ENCODE measurements around the gene MTMR10. TPM values are rescaled to one million over a fixed set of nuclear protein-coding genes. Genes with fewer than 3 reads are reported as not detected.

MTMR10 gene
- total and polyA plus RNA-seq, 2 of the 4 experiments (the other 2 are of a cell fraction): 11.2 to 13.8 TPM

DNA sequence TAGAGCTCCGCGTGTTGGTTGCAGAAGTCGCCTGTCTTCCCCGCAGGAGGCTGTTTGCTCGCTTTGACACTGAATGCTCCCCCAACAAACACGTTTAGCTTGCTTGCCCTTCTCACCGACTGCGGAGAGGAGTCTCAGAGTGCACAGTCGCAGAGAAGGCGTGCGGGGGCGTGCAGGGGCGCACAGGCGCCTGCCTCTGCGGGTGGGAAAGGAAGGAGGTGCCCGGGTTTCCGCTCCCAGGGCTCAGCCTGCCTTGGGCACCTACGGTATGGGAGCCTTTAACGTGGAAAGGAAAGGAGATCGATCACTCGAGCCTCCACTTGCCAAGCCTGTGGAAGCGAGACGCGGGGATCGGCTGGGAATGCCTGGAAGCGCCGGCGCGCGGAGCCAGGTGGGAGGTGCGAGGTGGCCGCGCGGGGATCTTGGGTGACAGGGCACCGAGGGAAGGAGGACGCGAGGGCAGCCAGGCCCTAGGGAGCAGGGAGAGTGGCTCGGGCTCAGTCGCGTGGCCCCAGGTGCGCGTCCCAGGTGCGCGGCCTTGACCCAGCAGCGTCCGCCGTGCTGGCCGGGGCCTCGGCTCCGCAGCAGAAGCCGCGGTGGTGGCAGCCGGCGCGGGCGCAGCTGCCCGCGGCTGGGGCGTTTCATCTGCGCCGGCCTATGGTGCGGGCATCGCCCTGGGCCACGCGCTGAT is 87.8 kb downstream of the MTMR10 start, which contains the start of gene FAN1:
TSS of gene FAN1 (plus strand) at position 419 of the 691 bp plus-strand sequence. CDS start 749 bp downstream, outside the sequence.
- ATAC-seq (ENCODE audit: low read depth): peak; percentile 99
- Histone ChIP-seq H4K5ac (ENCODE audit: low read depth, low read length) (peak within 1 kb of the TSS; percentile 45), H3K23ac (ENCODE audit: low read depth, low read length) (peak within 1 kb of the TSS; percentile 79), H3K9me3 (ENCODE audit: control insufficient read depth, insufficient read depth, low read length) (no peaks in the 10 kb centered on the region), H2AK9ac (replicated peaks; ENCODE audit: low read depth, low read length, poor library complexity) (peak within 1 kb of the TSS; percentile 12), H2AK5ac (ENCODE audit: low read depth, low read length) (0 out of 2 replicates have a peak within 1 kb of the TSS, but pooled peaks have one; percentile 48), H3K4me2 (ENCODE audit: low read depth, low read length) (peak within 1 kb of the TSS; percentile 99), H2BK15ac (ENCODE audit: low read depth, low read length) (0 out of 3 replicates have a peak within 1 kb of the TSS, but pooled peaks have one; percentile 29), H3K14ac (replicated peaks; ENCODE audit: low read depth, low read length) (peak within 1 kb of the TSS; percentile 79), H3K27me3 (ENCODE audit: control insufficient read depth, insufficient read depth, low read length) (no peaks in the 10 kb centered on the region), H3K9ac (ENCODE audit: low read depth, low read length) (peak within 1 kb of the TSS; percentile 89), H2BK5ac (ENCODE audit: low read depth, low read length, poor library complexity, severe bottlenecking) (peak within 1 kb of the TSS; percentile 43), H4K91ac (ENCODE audit: insufficient read depth, low read depth, low read length) (peak within 1 kb of the TSS; percentile 61), H2BK20ac (ENCODE audit: low read depth, low read length) (no peak within 1 kb of the TSS), H3K36me3 (ENCODE audit: control insufficient read depth, insufficient read depth, low read length) (peaks cover 1% of the 10 kb centered on the region; the same call in 1 of the 2 replicates), H3K4me1 (ENCODE audit: control insufficient read depth, insufficient read depth, low read length) (no peaks in the 10 kb centered on the region), H3K9me1 (ENCODE audit: insufficient read depth, low read length) (no peaks in the 10 kb centered on the region), H4K8ac (ENCODE audit: low read depth in 2 of 2, low read length in 2 of 2) (peak within 1 kb of the TSS; percentile 77 to 81), H2AFZ (replicated peaks; ENCODE audit: low read length, poor library complexity) (peak within 1 kb of the TSS; percentile 99), H3K18ac (ENCODE audit: low read depth, low read length) (no peak within 1 kb of the TSS), H2BK120ac (ENCODE audit: low read depth, low read length) (peak within 1 kb of the TSS; percentile 61; the same call in 1 of the 2 replicates), H3K4ac (ENCODE audit: low read depth, low read length) (peak within 1 kb of the TSS; percentile 73), H3K79me1 (ENCODE audit: low read depth in 1 of 2, low read length in 2 of 2) (0 out of 4 replicates have a peak, but pooled peaks cover 0 to 4% of the 10 kb centered on the region in 2 experiments), H4K20me1 (ENCODE audit: insufficient read depth, low read length) (no peaks in the 10 kb centered on the region), H3K27ac (ENCODE audit: insufficient read depth, low read length) (peak within 1 kb of the TSS; percentile 54), H3K4me3 (ENCODE audit: insufficient read depth, low read depth, low read length) (peak within 1 kb of the TSS; percentile 69), H3K56ac (ENCODE audit: extremely low read depth, insufficient read depth, low read length) (peak within 1 kb of the TSS; percentile 68)
- dilution Hi-C loops (cut with HindIII; ENCODE audit: low sequenced_read_pairs, unreplicated experiment): no loop called here
- DNase-seq: peak; percentile 84
- peak; percentile 70; the same call in 1 of the 2 replicates for TF ChIP-seq MAZ (IDR thresholded peaks at IDR 0.05; ENCODE audit: borderline replicate concordance, low read depth, low read length)
- no peak for TF ChIP-seq MAFK (IDR thresholded peaks at IDR 0.05; ENCODE audit: low read depth, low read length)
- TF ChIP-seq MXI1 (IDR thresholded peaks at IDR 0.05; ENCODE audit: borderline replicate concordance, low read depth, low read length): peak; percentile 64; the same call in 1 of the 2 replicates
- BruUV-seq (replicated peaks): no TSS peak
- in situ Hi-C loops (cut with MboI; ENCODE audit: low sequenced_read_pairs): loop anchor here (10.0 kb wide), 1 partner anchor 221 kb away; no protein-coding TSS in a partner anchor
- intact Hi-C loops (cut with micrococcal nuclease): loop anchor here (2.0 to 10.0 kb wide), 3 partner anchors 225 to 581 kb away; partner anchors contain the start of gene KLF13
- POLR2A ChIA-PET (ENCODE audit: unreplicated experiment): no interaction called here
- CTCF ChIA-PET: interaction anchor here (0.6 to 1.6 kb wide), 2 partner anchors 15 to 44 kb away, joined by 3 to 4 read pairs; no protein-coding TSS in a partner anchor
- 1% methylated on average over 17 of the region's 65 CpGs; no CpG with 5 or more reads in 1 of the 2 experiments for WGBS, 2 experiments (ENCODE audit: extremely low coverage in 2 of 2, insufficient read length in 1 of 2)
